Karpas-422 (cell line): Measurements from ENCODE around the gene LMO3. TPM values are rescaled to one million over a fixed set of nuclear protein-coding genes. Genes with fewer than 3 reads are reported as not detected.

Experiments
- DNase-seq: peaks from one replicate; pipeline ENCODE4 v3.0.0-alpha.2; 2015
- H2AFZ ChIP-seq: fragments of 200-600 bp; sonication (generic); 2 replicates; pipeline ENCODE4 v1.6.1; 2014; ENCODE audit warnings: antibody characterized with exemption, low read length, mixed read lengths
- H3K27ac ChIP-seq: fragments of 200-600 bp; sonication (generic); 2 replicates; pipeline ENCODE4 v1.5.1; 2014; ENCODE audit warnings: mild to moderate bottlenecking, low read length, moderate library complexity
- H3K27me3 ChIP-seq: fragments of 200-600 bp; sonication (generic); 2 replicates; pipeline ENCODE4 v1.6.1; 2014; ENCODE audit warnings: low read length, mixed read lengths
- H3K36me3 ChIP-seq: fragments of 200-600 bp; sonication (generic); 2 replicates; pipeline ENCODE4 v1.6.1; 2014; ENCODE audit warnings: low read length, mixed read lengths; ENCODE audit not compliant: insufficient read depth
- H3K4me1 ChIP-seq: fragments of 200-600 bp; sonication (generic); 2 replicates; pipeline ENCODE4 v1.6.1; 2014; ENCODE audit warnings: mild to moderate bottlenecking, low read length, mixed read lengths
- H3K4me2 ChIP-seq: fragments of 200-600 bp; sonication (generic); 2 replicates; pipeline ENCODE4 v1.6.1; 2014; ENCODE audit warnings: low read length, low read depth, mild to moderate bottlenecking; ENCODE audit not compliant: poor library complexity, severe bottlenecking
- H3K4me3 ChIP-seq: fragments of 200-600 bp; sonication (generic); 2 replicates; pipeline ENCODE4 v1.5.1; 2014; ENCODE audit warnings: mild to moderate bottlenecking, antibody characterized with exemption, low read length, mixed read lengths
- H3K79me2 ChIP-seq: fragments of 200-600 bp; sonication (generic); 2 replicates; pipeline ENCODE4 v1.6.1; 2014; ENCODE audit warnings: mild to moderate bottlenecking, low read length, mixed read lengths
- H3K9ac ChIP-seq: fragments of 200-600 bp; sonication (generic); 2 replicates; pipeline ENCODE4 v1.6.0; 2014; ENCODE audit warnings: low read length
- H3K9me2 ChIP-seq: fragments of 200-600 bp; sonication (generic), shearing (Covaris generic); replicated peaks from 2 replicates; pipeline ENCODE4 v1.6.0; 2014; ENCODE audit warnings: mild to moderate bottlenecking, low read length, moderate library complexity; ENCODE audit not compliant: insufficient read depth
- H3K9me3 ChIP-seq: fragments of 300-700, 200-600 bp; sonication (generic); 2 replicates; pipeline ENCODE4 v1.6.1; 2014; ENCODE audit warnings: low read length, mixed read lengths
- H4K20me1 ChIP-seq: fragments of 200-600 bp; sonication (generic); 2 replicates; pipeline ENCODE4 v1.6.1; 2014; ENCODE audit warnings: mild to moderate bottlenecking, antibody characterized with exemption, low read length, low read depth; ENCODE audit not compliant: insufficient read depth
- total RNA-seq: library from RNA; depleted of rRNA; stranded (reverse); fragments of >200 nt; shearing (Covaris generic); gene quantifications from 2 replicates; pipeline ENCODE4 v1.2.3, GENCODE V29; 2014; ENCODE audit warnings: low replicate concordance; rRNA removed

Gene LMO3
- total RNA-seq, result not detected in 2 replicates

DNA sequence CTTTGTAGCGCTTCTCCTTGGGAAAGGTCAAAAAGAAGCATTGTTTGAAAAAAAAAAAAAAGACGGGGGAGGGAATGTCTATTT lies at the start of gene LMO3:
TSS of gene LMO3 (minus strand) at position 46 of the 84 bp plus-strand sequence. CDS start 5,302 bp downstream, outside the sequence.
- no peak for DNase-seq
- H3K4me1 ChIP-seq, result no peaks in the 10 kb centered on the region
- H3K79me2 ChIP-seq, result no peaks in the 10 kb centered on the region
- no peak within 1 kb of the TSS for H3K9ac ChIP-seq
- no peaks in the 10 kb centered on the region for H3K36me3 ChIP-seq
- H2AFZ ChIP-seq, result no peak within 1 kb of the TSS
- no peaks in the 10 kb centered on the region for H4K20me1 ChIP-seq
- no peaks in the 10 kb centered on the region for H3K27me3 ChIP-seq
- no peak within 1 kb of the TSS for H3K4me3 ChIP-seq
- no peak within 1 kb of the TSS for H3K27ac ChIP-seq
- H3K4me2 ChIP-seq, result no peak within 1 kb of the TSS
- no peaks in the 10 kb centered on the region for H3K9me3 ChIP-seq
- no peaks in the 10 kb centered on the region for H3K9me2 ChIP-seq

GRCh38 chr12:16636435-16637055 lies 30.6 kb upstream of the LMO3 start:
- H3K36me3 ChIP-seq, result no peaks in the 10 kb centered on the region
- no peak for DNase-seq
- no peak overlapping the region for H3K4me2 ChIP-seq
- H3K9me2 ChIP-seq, result no peaks in the 10 kb centered on the region
- H3K27ac ChIP-seq, result no peak overlapping the region
- H3K9ac ChIP-seq, result no peak overlapping the region
- no peaks in the 10 kb centered on the region for H3K79me2 ChIP-seq
- no peak overlapping the region for H3K4me3 ChIP-seq
- H3K27me3 ChIP-seq, result no peaks in the 10 kb centered on the region
- H2AFZ ChIP-seq, result no peak overlapping the region
- peaks cover 7% of the 10 kb centered on the region; the same call in 1 of the 2 replicates for H3K9me3 ChIP-seq
- H4K20me1 ChIP-seq, result no peaks in the 10 kb centered on the region
- no peaks in the 10 kb centered on the region for H3K4me1 ChIP-seq

DNA sequence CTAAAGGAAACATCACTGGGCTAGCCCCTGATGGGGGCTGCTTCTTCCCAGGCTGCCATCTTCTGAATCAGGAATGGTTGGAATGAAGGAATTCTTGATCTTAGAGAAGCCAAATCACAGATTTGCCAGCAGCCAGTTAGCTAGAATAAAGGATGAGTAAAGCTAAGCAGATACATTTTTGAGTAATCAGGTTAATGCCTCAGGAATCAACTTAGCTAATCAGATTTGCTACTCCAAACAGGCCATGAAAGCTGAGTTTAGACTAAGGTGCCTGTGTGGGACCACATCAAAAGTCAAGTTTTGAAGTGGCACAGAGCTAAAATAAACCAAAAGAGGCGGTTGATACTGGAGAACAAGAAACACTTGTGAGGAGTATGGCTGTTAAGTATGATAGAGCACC lies 28.8 kb upstream of the LMO3 start:
- H3K36me3 ChIP-seq, result no peaks in the 10 kb centered on the region
- H3K4me1 ChIP-seq, result no peaks in the 10 kb centered on the region
- no peaks in the 10 kb centered on the region for H3K27me3 ChIP-seq
- no peak overlapping the region for H3K4me3 ChIP-seq
- no peaks in the 10 kb centered on the region for H4K20me1 ChIP-seq
- H3K9ac ChIP-seq, result no peak overlapping the region
- H3K9me3 ChIP-seq, result peaks cover 14% of the 10 kb centered on the region
- H3K27ac ChIP-seq, result no peak overlapping the region
- H3K4me2 ChIP-seq, result no peak overlapping the region
- H3K79me2 ChIP-seq, result no peaks in the 10 kb centered on the region
- H3K9me2 ChIP-seq, result no peaks in the 10 kb centered on the region
- no peak overlapping the region for H2AFZ ChIP-seq
- no peak for DNase-seq

DNA sequence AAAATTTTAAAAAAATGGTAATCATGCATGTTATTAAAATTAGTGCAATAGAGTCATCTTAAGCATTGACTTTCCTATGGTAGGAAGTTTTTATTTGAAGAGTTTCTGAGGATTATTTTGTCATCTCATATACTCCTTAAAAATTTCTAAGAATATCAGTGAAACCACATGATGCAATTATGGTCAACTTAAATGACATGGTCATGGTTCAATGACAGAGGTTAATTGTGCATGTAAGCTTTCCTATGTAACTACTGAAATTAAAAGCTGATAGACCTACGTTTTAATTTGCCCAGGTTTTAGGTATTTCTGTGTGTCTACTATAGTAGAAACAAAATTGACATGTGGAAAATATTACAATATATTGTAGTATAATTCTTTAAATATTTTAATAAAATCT lies 21.0 kb upstream of the LMO3 start:
- no peaks in the 10 kb centered on the region for H3K4me1 ChIP-seq

DNA sequence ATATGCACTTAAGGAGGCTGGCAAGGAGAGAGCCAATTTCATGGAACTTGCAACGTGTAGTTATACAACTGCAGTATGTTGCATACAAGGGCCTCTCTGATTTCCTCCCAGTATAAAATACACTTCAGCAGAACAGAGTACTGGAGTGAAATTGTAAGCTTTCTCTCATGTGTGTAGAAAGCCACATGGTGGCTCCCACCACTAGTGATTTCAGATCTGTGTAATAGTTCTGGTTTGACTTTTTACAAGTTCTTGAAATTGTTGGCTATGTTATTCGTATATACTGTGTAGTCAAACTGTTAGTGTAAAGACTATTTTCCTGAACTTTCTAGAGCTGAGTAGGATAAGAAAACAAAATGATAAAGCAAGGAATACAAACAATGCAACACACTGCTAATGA lies 16.4 kb upstream of the LMO3 start:
- no peak overlapping the region for H3K4me2 ChIP-seq
- H2AFZ ChIP-seq, result no peak overlapping the region
- H3K27me3 ChIP-seq, result no peaks in the 10 kb centered on the region
- H3K79me2 ChIP-seq, result no peaks in the 10 kb centered on the region
- H4K20me1 ChIP-seq, result no peaks in the 10 kb centered on the region
- no peaks in the 10 kb centered on the region for H3K36me3 ChIP-seq
- no peak overlapping the region for H3K4me3 ChIP-seq
- H3K9me3 ChIP-seq, result peaks cover 10% of the 10 kb centered on the region
- no peak overlapping the region for H3K27ac ChIP-seq
- no peak overlapping the region for H3K9ac ChIP-seq
- no peaks in the 10 kb centered on the region for H3K9me2 ChIP-seq
- no peaks in the 10 kb centered on the region for H3K4me1 ChIP-seq
- DNase-seq, result no peak

More for the DNA sequence above, 21.0 kb upstream of the LMO3 start:
- no peaks in the 10 kb centered on the region for H4K20me1 ChIP-seq
- no peak overlapping the region for H3K4me3 ChIP-seq
- H3K36me3 ChIP-seq, result no peaks in the 10 kb centered on the region
- H3K9me3 ChIP-seq, result peaks cover 12% of the 10 kb centered on the region
- H3K27me3 ChIP-seq, result no peaks in the 10 kb centered on the region
- no peak overlapping the region for H3K27ac ChIP-seq
- no peak overlapping the region for H2AFZ ChIP-seq
- no peaks in the 10 kb centered on the region for H3K9me2 ChIP-seq
- no peak for DNase-seq
- no peak overlapping the region for H3K9ac ChIP-seq
- no peaks in the 10 kb centered on the region for H3K79me2 ChIP-seq
- H3K4me2 ChIP-seq, result no peak overlapping the region

GRCh38 chr12:16619537-16619936 lies 13.6 kb upstream of the LMO3 start:
- Histone ChIP-seq H3K36me3 (no peaks in the 10 kb centered on the region), H3K4me1 (no peaks in the 10 kb centered on the region), H3K9me3 (peaks cover 21% of the 10 kb centered on the region), H3K9ac (no peak overlapping the region), H4K20me1 (no peaks in the 10 kb centered on the region), H3K4me2 (no peak overlapping the region), H3K9me2 (no peaks in the 10 kb centered on the region), H2AFZ (no peak overlapping the region), H3K27me3 (no peaks in the 10 kb centered on the region), H3K4me3 (no peak overlapping the region), H3K27ac (no peak overlapping the region), H3K79me2 (no peaks in the 10 kb centered on the region)
- DNase-seq, result no peak

DNA sequence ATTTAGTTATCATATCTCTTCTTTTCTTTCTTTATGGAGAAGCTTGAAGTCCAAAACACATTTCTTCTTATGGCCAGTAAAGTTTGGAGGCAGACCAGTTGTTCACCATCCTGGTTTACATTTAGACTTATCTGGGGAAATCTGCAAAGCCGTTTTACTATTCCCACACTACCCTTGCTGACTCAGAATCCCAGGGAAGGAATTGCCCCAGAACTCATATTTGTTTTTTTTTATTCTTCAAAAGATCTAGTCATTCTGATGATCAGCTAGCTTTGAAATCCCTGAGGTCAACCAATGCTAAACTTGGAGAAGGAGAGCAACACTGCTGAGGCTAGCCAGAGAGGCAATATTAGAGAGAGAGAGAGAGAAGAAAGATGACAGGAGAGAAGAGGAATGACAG lies 12.3 kb upstream of the LMO3 start:
- Histone ChIP-seq H2AFZ (no peak overlapping the region), H3K4me2 (no peak overlapping the region), H3K27ac (no peak overlapping the region), H3K4me3 (no peak overlapping the region), H3K79me2 (no peaks in the 10 kb centered on the region), H3K27me3 (no peaks in the 10 kb centered on the region), H3K4me1 (no peaks in the 10 kb centered on the region), H3K9ac (no peak overlapping the region), H3K9me3 (peaks cover 19% of the 10 kb centered on the region), H3K36me3 (no peaks in the 10 kb centered on the region), H3K9me2 (no peaks in the 10 kb centered on the region), H4K20me1 (no peaks in the 10 kb centered on the region)
- no peak for DNase-seq

DNA sequence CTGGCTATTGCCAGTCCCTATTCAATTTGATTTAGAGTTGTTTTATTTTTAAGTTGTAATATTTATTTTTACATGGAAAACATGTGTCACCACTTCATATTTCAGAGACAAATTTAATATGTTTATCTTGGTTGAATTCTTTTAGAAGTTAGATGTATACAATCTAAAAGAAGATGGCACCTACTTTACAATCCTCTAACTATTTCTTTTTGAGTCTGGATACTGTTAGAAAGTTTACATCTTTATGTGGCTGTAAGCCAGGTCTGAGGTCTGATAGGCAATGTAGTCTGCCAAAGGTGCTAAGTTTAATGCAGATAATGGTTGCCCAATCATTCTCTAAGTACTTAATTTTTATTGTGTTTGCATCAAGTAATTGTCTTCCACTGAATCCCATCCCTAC lies 7.2 kb upstream of the LMO3 start:
- H4K20me1 ChIP-seq, result no peaks in the 10 kb centered on the region
- H3K27me3 ChIP-seq, result no peaks in the 10 kb centered on the region
- no peaks in the 10 kb centered on the region for H3K36me3 ChIP-seq
- H3K79me2 ChIP-seq, result no peaks in the 10 kb centered on the region
- no peak for DNase-seq
- no peaks in the 10 kb centered on the region for H3K9me2 ChIP-seq
- H3K27ac ChIP-seq, result no peak overlapping the region
- peaks cover 16% of the 10 kb centered on the region for H3K9me3 ChIP-seq
- H3K4me2 ChIP-seq, result no peak overlapping the region
- H3K9ac ChIP-seq, result no peak overlapping the region
- no peak overlapping the region for H2AFZ ChIP-seq
- no peaks in the 10 kb centered on the region for H3K4me1 ChIP-seq
- H3K4me3 ChIP-seq, result no peak overlapping the region

GRCh38 chr12:16612647-16613046 lies 6.7 kb upstream of the LMO3 start:
- peaks cover 16% of the 10 kb centered on the region for H3K9me3 ChIP-seq

More at GRCh38 chr12:16612647-16613046, 6.7 kb upstream of the LMO3 start:
- Histone ChIP-seq H3K27ac (no peak overlapping the region), H3K79me2 (no peaks in the 10 kb centered on the region), H3K36me3 (no peaks in the 10 kb centered on the region), H3K9ac (no peak overlapping the region), H2AFZ (no peak overlapping the region), H3K4me2 (no peak overlapping the region), H4K20me1 (no peaks in the 10 kb centered on the region), H3K27me3 (no peaks in the 10 kb centered on the region), H3K9me2 (no peaks in the 10 kb centered on the region), H3K4me1 (no peaks in the 10 kb centered on the region), H3K4me3 (no peak overlapping the region)
- DNase-seq, result no peak
